ENCODE measurements around the gene MYT1. TPM values are rescaled to one million over a fixed set of nuclear protein-coding genes. Genes with fewer than 3 reads are reported as not detected.
"Not testable (repeated sequence)": the region's sequence is repeated elsewhere in the genome, so short reads cannot be mapped to it uniquely, and the experiment has no call there.

MYT1 gene
- total RNA-seq, 1 experiment from 2014 or later, result not detected

DNA sequence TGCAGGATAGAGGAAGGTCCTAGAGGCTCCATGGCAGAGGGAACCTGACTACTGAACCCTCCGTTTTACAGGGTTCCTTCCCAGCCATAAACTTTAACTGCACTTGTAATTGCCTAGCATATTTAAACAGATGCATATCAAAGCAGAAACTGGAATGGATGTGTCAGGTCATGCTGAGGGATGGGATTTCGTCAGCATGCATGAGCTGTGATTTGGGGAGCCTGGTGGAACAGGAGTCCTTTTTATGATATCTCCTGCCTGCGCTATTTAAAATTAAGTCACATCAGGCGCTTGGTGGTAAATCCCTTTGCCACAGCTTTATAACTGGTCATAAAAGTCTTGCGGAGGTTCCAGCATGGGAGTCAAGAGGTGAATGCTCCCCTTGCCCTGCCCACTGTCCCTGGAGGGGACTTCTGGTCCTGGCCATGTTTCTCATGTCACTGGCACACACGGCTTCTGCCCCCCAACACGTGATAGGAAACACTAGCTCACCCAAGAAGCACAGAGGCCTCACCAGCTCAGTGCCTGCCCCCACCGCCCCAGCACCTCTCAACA lies 65.3 kb downstream of the MYT1 start:
- no peak for DNase-seq (ENCODE audit: low read depth)

- no peak for DNase-seq (ENCODE audit: low read depth)
Observed at GRCh38 chr20:64230461-64231145, 66.4 kb downstream of the MYT1 start.

- no peak for DNase-seq (ENCODE audit: low read depth)
Observed at GRCh38 chr20:64231621-64232550, 67.6 kb downstream of the MYT1 start.

DNA sequence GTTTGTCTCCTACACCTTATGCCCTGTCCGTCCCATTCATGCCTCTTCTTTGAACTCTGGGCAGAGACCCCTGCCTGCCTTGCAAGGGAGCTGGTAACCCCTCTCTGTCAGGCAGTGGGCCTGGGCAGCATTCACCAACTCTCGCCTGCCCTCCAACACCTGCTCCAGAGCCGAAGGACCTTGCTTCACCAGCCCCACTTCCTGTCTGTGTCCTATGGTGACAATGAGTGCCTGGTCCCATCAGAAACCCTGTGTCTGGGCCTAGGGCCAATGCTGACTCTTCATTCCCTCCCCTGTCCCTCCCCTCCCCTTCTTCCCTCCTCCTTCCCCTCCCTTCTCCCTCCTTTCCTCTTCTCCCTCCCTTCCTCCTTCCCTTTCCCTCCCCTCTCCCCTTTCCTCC lies 68.5 kb downstream of the MYT1 start:
- peak; percentile 61 for DNase-seq (ENCODE audit: low read depth)

- peak; percentile 17 for DNase-seq (ENCODE audit: low read depth)
Observed at GRCh38 chr20:64233725-64234124, 69.5 kb downstream of the MYT1 start.

DNA sequence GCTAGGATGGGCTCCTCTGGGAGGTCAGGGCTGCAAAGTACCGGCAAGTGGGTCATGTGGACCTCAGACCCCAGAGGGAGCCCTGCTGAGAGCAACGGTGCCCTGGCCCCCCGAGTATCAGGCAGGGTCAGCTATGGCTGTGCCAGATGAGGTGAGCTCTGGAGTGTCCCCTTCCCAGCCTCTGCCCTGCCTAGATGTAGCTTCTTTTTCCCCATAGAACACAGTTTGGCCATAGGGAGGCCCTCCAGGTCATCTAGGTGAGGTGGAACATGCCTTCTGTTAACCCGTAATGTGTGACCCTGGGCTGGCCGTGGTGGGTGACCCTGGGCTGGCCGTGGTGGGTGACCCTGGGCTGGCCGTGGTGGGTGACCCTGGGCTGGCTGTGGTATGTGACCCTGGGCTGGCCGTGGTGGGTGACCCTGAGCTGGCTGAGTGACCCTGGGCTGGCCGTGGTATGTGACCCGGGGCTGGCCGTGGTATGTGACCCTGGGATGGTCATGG lies 70.1 kb downstream of the MYT1 start:
- DNase-seq (ENCODE audit: low read depth), result no peak

GRCh38 chr20:64234921-64235565 lies 70.8 kb downstream of the MYT1 start:
- DNase-seq (ENCODE audit: low read depth), result not testable (repeated sequence)

- no peak for DNase-seq (ENCODE audit: low read depth)
Observed at GRCh38 chr20:64236137-64237088, 72.2 kb downstream of the MYT1 start.

DNA sequence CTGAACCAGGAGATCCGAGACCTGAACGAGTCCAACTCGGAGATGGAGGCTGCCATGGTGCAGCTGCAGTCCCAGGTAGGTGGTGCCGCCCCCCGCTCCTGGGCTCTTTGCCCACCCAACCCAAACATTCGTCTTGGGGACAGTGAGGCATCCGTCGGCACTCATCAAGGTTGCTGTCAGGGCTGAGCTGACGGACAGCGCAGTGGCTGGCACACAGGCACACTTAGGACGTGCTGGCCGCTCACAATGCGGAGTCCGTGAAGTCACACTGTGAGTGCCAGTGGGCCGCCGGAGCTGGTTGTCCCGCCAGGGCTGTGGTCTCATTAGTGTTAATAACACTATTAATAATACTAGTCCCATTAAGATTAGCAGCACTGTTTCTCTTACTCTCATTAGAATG lies 73.1 kb downstream of the MYT1 start:
- no peak for DNase-seq (ENCODE audit: low read depth)

- DNase-seq (ENCODE audit: low read depth), result no peak
Observed at GRCh38 chr20:64238115-64238825, 74.0 kb downstream of the MYT1 start.

DNA sequence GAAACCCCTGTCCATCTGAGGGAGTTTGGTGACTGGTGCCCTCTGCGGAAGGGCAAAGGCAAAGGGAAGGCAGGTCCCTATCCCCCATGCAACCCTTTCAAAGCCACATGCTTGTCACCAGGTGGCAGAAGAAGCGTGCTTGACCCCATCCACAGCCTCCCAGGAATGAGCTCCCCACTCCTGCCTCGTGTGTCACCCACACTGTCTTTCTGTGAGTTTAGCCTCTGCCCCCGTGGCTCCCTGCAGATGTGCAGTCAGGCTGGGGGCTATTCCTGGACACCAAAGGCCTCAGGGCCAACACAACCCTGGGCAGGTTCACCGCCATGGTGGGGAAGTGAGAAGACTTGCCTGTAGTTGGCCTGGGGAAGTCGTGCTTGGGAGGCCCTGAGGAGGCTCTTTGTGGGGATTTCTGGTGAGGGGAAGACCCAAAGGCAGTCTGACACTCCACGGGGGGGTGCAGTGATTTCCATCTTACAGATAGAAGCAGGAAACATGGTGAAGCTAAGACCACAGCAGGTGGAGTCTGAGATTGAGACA lies 74.7 kb downstream of the MYT1 start:
- DNase-seq (ENCODE audit: low read depth), result no peak

- no peak for DNase-seq (ENCODE audit: low read depth)
Observed at GRCh38 chr20:64239449-64240242, 75.4 kb downstream of the MYT1 start.

GRCh38 chr20:64240243-64241015 lies 76.2 kb downstream of the MYT1 start:
- DNase-seq (ENCODE audit: low read depth), result no peak

DNA sequence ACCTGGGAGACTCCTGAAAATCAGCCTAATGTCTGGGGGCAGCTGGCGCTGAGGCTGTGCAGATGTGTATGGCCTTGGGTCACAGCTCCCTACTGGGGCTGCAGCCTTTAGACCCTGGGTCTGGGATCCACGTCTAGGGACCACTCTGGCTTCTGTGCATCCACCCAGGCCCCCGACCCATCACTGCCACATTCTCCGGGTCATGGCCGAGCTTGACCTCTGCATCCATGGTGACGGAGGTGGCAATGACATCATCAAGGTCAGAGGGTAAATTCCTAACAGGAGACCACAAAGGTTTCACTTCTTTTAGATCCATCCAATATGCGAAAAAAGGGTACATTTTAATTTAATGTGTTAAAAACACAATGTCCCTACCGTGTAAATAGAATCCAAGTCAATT lies 76.8 kb downstream of the MYT1 start:
- no peak for DNase-seq (ENCODE audit: low read depth)

- DNase-seq (ENCODE audit: low read depth), result no peak
Observed at GRCh38 chr20:64242003-64242796, 77.9 kb downstream of the MYT1 start.

DNA sequence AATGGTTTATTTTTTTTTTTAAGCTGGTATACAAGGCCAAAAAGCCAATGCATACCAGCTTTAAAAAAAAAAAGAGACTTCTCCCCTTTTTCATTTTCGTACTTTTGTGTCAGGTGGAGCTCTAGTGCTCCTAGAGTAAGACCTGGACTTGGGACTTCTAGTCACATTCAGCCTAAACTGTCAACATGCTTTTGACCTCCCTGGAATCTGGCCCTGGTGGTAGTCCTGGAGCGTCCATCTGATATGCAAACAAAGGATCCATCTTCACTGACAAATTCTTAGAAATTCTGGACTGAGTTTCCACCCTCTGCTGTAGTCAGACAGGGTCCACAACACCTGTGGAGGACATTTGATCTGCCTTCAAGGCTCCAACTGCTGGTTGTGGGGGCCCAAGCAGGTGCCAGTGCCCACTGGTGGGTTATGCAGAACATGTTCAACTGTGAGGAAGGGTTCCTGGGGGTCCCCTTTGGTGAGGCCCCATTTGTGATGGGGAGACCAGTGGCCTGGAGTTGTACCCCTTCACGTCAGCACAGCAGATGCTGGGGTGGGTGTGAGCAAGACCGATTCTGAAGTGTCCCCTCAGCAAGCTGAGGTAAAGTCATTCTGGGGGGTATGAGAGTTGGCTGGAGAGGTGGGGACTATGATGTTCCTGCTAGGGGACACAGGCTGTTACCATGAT lies 78.7 kb downstream of the MYT1 start:
- DNase-seq (ENCODE audit: low read depth), result no peak

- DNase-seq (ENCODE audit: low read depth), result no peak
Observed at GRCh38 chr20:64244281-64244805, 80.1 kb downstream of the MYT1 start.
